GM18909 (cell line): Measurements from ENCODE around the gene KCTD10.
"Not testable (repeated sequence)": the region's sequence is repeated elsewhere in the genome, so short reads cannot be mapped to it uniquely, and the experiment has no call there.

Experiments used
- ATAC-seq: cut with Tn5 transposase; IDR thresholded peaks from one replicate; pipeline ENCODE4 v1.9.1; 2021; ENCODE audit warnings: mild to moderate bottlenecking; ENCODE audit not compliant: unreplicated experiment, poor library complexity

The KCTD10 gene

GRCh38 chr12:109475121-109475520 lies 2.0 kb downstream of the KCTD10 start:
- ATAC-seq, result no peak

DNA sequence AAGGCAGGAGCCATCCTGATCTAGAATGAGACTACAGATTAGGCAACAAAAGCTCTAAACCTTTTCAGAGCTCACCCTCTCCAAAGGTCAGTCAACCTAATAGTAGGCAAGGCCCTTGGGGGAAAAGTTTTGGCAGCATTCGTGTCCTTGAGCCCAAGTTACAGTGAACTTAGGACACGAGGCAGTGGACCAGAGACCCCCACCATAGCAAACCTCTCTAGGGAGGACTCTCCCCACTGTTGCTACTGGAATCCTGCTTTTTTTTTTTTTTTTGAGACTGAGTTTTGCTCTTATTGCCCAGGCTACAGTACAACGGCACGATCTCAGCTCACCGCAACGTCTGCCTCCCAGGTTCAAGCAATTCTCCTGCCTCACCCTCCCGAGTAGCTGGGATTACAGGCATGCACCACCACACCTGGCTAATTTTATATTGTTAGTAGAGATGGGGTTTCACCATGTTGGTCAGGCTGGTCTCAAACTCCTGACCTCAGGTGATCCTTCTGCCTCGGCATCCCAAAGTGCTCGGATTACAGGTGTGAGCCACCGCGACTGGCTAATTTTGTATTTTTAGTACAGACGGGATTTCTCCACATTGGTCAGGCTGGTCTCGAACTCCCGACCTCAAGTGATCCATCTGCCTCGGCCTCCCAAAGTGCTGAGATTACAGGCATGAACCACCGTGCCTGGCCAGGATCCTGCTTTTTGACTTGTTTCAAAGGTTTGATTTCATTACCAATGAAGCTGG lies 3.4 kb downstream of the KCTD10 start:
- not testable (repeated sequence) for ATAC-seq

DNA sequence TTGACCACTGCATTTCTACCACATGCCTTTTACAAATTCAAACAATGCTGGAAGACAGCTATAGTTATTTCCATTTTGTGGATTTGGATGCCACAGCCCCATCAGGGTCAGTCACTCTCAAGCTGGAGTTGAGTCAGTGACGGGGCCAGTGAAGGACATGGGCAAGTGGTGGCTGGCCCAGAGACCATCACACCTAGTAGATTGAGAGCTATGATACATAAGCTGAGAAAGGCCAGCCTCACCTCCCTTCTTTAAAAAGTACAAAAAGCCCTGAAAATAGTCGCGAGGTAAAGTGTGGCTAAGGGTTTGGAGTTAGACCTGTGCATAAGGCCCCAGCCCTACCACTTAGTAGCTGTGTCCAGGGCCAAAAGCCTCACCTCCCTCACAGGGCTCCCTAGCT lies 4.1 kb downstream of the KCTD10 start:
- no peak for ATAC-seq

GRCh38 chr12:109469517-109469916 lies 7.6 kb downstream of the KCTD10 start:
- ATAC-seq, result no peak

GRCh38 chr12:109467978-109468676 lies 9.0 kb downstream of the KCTD10 start:
- ATAC-seq, result no peak

DNA sequence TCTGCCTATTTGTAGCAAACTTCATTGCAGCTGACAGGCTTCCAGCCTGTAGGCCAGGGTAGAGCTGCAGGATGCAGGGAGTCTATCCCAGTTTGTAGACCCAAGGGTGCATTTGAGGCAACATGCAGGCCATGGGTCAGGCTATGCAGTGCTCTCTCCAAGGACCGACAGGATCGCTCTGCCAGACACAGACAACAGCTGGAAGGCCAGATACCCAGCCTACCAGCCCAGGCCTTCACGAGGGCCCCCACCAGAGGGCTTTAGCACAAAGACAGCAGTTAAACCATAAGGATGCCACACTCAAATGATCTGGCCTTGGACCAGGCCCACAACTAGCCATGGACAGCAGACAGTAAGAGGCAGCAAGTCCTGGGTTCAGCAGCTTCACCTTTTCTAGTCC lies 10.3 kb downstream of the KCTD10 start:
- no peak for ATAC-seq

GRCh38 chr12:109466305-109466704 lies 10.8 kb downstream of the KCTD10 start:
- no peak for ATAC-seq

DNA sequence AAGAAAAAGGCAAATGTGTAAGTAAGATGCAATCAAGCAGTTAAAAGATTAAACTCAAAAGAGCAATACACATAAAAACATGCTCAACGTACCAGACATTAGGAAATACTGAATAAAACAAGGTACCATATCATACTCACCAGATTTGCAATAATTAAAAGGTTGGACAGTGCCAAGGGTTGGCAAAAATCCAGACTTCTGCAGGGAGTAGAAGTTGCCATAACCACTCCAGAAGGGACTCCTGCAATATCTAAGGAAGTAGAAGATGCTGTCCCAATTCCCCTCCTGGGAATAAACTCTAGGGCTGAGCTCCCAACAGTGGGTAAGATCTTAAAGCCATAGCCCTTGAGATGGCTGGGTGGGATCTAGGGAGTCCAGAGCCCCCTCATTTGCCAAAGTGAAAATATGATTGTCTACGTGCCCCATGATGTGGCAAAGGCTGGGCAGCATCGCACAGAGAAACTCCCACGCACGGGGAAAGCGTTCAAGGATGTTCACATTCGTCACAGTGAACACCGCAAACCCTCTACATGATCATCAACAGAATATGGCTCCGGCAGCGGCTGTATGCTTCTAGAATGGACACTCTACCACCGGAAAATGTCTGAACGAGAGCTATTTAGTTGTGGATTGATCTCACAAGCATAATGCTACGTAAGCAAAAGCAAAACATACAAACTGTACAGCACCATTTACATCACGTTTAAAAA lies 12.3 kb downstream of the KCTD10 start:
- ATAC-seq, result no peak

GRCh38 chr12:109463756-109464155 lies 13.3 kb downstream of the KCTD10 start:
- ATAC-seq, result no peak

DNA sequence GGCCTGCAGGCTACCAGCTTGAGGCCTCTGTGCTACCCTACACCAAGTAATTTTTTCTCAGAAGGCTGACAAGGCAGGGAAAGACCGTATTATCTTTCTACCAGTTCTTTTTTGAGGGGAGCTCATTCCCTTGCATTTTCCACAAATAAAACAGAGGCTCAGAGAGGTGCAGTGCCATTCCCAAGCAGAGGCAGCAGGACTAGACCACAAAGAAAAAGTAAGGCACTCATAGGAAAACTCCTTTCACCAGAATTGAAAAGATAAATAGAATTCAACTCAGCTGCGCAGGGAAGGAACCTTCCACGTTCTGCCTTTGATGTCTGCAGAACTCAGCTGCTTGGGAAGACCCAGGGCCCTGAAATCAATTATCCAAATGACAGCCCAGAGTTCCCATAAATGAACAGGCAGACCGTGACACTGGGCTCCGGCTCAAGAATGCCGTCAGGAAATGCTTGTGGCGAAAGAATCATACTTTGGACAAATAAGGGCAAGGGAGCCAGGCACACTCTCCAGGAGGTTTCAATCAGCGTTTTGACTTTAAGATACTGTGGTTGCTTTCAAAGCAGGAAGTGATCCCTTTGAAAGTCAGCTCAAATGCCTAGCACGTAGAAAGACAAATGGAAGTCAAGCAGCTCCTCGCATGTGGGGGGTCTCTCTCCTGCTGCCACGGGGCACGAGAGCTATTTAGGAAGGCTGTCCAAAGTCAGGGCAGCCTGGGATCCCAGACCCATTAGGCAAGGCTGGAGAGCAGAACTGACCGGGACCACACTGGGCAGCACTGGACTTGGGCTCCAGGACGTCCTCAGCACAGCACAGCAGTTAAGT lies 14.0 kb downstream of the KCTD10 start:
- no peak for ATAC-seq

- ATAC-seq, result no peak
Measured at GRCh38 chr12:109461846-109462756, 15.0 kb downstream of the KCTD10 start.

- ATAC-seq, result no peak
Measured at GRCh38 chr12:109461049-109461845, 15.9 kb downstream of the KCTD10 start.

- no peak for ATAC-seq
Measured at GRCh38 chr12:109460538-109460937, 16.6 kb downstream of the KCTD10 start.

GRCh38 chr12:109459247-109459646 lies 17.9 kb downstream of the KCTD10 start:
- ATAC-seq, result no peak

DNA sequence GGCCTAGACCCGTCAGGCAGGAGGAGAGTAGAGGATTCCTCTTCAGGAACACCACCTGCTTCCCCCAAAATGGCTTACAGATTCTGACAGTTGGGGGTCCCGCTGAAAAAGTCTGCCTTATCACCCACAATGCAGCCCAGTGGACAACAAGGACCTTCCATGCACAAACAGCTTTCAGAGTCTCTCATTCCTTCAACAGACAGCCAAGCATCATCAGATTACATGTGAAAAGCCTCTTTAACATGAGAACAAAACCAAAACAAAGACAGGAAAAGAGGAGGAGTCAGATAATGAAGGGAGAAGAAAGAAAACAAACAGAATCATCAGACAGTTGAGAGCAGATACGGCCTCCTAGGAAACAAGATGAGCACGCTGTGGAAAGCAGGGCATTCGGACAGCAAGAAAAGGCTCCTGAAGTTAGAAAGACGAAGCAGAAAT lies 18.3 kb downstream of the KCTD10 start:
- ATAC-seq, result no peak

DNA sequence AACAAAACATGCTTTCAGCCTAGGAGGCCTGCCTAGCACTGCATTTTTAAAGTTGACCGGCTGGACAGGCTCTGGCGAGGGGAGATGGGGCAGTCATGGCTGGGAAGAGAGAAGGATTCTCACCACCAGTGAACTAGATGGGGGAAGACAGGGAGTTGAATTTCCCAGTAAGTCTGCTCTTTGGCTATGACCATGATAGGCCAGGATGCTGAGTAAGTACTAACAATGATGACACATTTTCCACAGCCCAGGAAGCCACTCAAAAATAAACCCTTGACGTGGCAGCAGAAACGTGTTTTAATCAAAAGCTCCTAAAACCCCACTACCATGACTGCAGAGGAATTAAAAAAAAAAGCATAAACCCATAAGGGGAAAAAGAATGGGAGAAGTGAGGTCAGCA lies 19.0 kb downstream of the KCTD10 start:
- ATAC-seq, result no peak

GRCh38 chr12:109455706-109456105 lies 21.4 kb downstream of the KCTD10 start:
- ATAC-seq, result no peak

- ATAC-seq, result no peak
Measured at GRCh38 chr12:109452489-109452888, 24.6 kb downstream of the KCTD10 start.

DNA sequence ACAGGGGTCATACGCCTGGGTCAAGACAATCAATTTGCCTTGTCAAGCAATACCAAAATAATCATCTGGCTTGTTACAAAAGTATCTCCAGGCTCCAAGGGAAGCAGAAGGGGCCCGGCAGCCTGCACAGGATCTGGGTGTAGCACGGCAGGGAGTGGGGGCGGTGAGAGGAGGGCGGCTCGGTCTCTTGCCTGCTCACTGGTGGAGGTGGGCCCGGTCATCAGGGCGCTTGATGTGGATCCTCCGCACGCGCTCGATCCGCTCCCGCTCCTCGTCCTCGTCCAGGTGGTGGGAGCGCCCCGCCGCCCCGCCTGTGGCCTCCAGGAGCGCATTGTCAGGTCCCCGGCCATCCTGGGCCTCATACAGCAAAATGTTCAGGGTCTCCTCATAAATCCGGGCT lies 25.7 kb downstream of the KCTD10 start:
- ATAC-seq, result no peak
